Left cardiac atrium (tissue), 4 donors: ENCODE measurements around the gene AMIGO1. TPM values are rescaled to one million over a fixed set of nuclear protein-coding genes. Genes with fewer than 3 reads are reported as not detected.

Experiments
- ATAC-seq, 2 donors: fragments of 200-7000 bp; cut with Tn5 transposase; one replicate each; pipeline ENCODE4 v1.9.1; 2020; ENCODE audit warnings: mild to moderate bottlenecking in 2 of 2, moderate library complexity in 2 of 2
- DNase-seq: peaks from one replicate; pipeline ENCODE4 v3.0.0-alpha.2; 2020
- intact Hi-C, 2 donors: fragments of 100-400 bp; cut with DNase I; formaldehyde crosslinking; loops; one replicate each; pipeline versions ENCODE4 v1.14.1 to v1.15.1; 2022 to 2023
- total RNA-seq, 2 donors: library from RNA; stranded (reverse); fragmentation: NEBNext Ultra II Directional; extraction: Animal tissue kit (Norgen Biotek cat#: 25700); gene quantifications; one replicate each; pipeline ENCODE4 v1.2.1, GENCODE V29; 2021
- donor health status: DM: no; HTN: yes; CAD: no.
- donor health status: DM: no; HTN: yes; CAD: no; lungs with severe emphysema.
- donor health status: DM: yes; HTN: yes; CAD: no.
- donor health status: Dilated cardiomyopathy.

AMIGO1 gene
- total RNA-seq, 2 donors from 2014 or later, result 9.3 to 12.6 TPM

DNA sequence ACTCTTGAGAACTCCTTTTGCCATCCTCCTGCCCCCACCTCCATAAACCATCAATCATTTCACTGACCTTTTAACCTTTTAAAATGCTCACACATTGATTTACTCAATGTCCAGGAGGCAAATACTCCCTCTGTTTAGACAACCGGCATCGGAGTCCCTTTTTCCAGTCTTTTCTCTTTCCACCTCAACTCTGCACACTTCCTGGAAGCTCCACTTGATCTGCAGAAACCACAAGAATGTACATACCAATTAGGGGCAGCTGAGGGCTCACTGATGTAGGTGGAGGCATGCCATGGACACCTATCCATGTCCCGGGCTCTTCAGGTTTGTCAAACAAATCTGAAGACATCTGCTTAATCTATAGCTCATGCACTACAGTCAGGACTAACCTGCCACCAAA lies 5.3 kb upstream of the AMIGO1 start:
- ATAC-seq, result no peak
- intact Hi-C loops, result no loop called here
- no peak for DNase-seq

DNA sequence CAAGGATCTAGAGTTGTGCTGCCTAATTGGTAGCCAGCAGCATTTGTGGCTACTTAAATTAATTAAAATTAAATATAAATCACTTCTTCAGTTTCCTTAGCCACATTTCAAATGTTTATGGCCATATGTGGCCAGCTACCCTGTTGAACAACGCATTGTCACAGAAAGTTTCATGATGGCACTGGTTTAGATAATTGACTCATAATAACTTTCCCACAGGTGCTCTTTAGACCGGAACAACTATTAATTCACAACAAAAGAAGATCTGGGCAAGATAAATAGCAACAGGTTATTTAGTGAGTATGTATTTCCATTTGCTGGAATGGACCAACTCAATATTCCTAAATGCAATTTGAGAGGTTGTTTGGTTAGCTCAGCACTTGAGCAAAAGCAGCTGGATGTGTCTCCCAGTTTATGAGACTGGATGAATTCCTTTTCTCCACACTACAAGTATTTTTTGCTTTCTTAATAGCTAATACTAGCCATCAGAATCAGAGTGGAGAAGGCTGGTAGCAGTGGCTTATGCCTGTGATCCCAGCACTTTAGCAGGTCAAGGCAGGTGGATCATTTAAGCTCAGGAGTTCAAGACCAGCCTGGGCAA lies 3.7 kb upstream of the AMIGO1 start:
- intact Hi-C loops, result no loop called here
- no peak for ATAC-seq
- DNase-seq, result no peak

DNA sequence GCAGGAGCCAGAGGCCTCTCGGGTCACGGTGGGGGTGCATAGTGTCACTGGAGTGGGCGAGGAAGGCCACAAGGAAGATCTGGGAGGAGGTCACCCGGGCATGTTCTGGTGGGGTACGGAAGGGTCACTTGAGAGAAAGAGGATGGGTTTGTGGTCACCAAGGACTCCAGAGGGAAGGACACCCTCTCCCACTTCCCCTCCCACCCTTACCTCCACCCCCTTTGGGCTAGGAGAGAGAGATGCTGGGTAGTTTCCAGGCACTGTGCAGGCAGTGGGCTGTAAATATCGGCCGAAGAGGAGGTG lies 703 bp downstream of the AMIGO1 start:
- DNase-seq (peak; percentile 20), ATAC-seq (peak in 1 of 2 donors; percentile 13)
- intact Hi-C loops, result no loop called here

DNA sequence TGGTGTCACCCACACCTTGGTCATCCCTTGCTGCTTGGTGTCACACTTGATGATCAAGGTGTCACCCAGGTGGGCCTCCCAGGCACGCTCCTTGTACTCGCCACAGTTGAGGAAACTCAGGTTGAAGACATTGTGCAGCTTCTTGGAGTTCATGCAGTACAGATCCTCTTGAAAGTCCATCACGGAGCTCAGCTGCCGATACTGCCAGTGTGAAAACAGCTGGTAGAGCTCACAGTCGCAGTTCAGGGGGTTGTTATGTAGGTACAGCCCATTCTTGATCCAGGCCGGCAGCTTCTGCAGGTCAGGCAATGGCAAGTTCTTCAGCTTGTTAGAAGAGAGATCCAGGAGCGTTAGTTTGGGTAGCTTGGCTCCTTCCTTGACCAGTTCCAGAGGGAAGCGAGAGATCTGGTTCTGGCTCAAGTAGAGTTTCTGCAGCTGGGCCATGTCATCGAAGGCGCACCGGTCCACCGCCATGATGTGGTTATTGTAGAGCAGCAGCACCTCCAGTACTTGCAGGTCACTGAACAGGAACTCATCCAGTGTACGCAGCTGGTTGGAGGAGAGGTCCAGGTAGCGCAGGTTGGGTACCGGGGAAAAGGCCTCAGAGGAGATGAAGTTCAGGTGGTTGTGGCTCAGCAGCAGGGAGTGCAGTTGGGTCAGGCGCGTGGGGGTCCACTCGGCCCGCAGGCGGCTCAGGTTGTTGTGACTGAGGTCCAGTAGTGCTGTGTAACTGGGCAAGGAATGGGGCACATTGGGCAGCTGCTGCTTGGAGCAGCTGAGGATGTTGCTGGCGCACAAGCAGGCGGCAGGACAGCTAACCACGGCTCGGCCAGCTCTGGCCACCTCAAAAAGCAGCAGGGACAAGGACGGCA lies 1.3 kb downstream of the AMIGO1 start:
- intact Hi-C loops, result no loop called here
- DNase-seq, result peak; percentile 13
- no peak for ATAC-seq

DNA sequence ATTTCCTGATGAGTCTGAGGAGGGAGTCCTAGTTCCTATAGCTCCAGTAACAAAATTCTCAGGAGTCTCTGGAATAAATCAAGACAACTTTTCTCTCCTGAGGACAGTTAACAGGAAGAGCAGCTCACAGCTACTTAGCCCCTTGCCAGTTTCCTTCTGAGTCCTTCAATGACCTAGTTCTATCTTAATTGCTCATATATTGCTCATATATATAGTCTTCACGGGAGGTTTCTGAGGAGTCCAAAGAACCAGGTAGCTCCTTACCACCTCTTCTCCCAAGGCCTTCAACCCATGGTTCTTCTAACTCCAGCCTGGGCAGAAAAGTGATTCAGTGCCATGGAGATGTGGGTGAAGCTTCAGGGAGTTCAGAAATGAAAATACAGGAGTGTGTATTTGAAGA lies 4.6 kb downstream of the AMIGO1 start:
- intact Hi-C loops, result no loop called here
- ATAC-seq, result no peak
- DNase-seq, result no peak

DNA sequence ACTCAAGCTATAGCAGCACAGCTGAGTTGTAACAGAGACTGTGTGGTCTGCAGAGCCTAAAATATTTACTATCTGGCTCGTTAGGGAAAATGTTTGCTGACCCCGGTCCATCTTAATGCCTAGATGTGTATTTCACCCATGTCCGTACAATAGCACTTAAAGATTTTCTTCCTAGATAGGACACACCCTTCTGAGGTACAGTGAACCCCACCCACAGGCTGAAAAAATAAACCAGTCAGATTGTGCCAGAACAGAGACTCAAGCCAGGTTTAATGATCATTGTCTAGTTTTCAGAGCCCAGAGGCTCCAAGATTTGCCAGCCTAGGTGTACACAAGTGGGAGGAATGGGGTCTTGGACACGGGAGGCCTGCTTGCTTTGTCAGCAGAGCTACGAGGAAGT lies 5.6 kb downstream of the AMIGO1 start:
- intact Hi-C loops, result no loop called here
- DNase-seq, result no peak

DNA sequence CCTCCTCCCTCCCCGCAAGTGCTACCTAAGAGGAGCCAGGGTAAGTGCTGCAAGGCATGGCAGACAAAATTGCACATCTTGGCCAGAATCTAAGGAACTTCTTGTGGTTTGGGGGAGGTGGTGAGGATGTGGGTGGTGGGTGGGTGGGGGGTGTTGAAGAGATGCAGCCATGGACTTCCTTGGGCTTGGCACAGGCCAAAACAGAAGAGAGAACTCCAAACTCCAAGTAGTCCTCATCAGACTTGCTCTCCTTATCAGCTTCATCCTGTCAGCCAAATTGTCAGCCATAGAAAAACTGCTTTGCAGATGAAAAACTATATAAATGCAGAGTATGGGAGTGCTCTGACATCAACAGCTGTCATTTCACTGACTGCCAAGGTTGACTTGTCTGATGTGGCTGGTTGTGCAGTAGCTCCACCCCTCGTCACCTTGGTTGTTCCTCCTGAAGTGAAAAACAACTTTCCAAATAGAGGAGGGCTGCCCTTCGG lies 7.1 kb downstream of the AMIGO1 start:
- ATAC-seq, result no peak
- no peak for DNase-seq
- intact Hi-C loops, result no loop called here

More for the DNA sequence above, 5.6 kb downstream of the AMIGO1 start:
- ATAC-seq, result no peak

DNA sequence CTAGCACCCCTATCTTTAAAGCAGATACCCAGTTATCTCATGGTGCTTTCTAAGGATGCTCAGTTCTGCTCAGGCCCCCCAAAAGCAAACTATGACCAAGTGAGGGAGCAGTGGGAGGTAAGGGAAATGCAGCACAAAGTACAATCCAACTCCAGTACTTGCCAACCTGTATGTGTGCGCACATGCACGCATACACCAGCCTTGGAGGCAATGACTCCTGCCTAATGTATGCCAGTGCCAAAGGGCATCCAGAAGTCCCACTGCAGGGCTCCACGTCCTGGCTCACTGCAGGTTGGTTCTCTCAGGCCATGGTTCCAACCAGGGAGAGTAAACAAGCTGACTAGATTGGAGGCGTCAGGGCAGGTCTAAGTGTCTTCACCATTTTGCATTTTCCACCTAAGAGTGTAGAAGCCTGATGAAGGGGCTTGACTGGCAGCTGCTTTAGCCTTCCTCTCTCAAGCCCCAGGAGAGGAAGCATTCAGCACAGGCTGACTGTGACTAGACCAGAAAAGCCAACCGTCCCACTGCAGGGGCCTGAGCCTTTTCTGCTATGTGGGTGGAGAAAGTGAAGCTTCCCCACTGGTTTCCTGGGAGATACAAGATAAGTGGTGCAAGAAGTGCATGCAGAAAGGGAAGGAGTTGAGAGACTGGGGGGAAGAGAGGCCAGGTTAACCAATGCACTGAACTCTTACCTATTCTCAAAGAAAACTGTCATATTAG lies 7.7 kb downstream of the AMIGO1 start:
- intact Hi-C loops, result no loop called here
- DNase-seq (no peak), ATAC-seq (no peak)

DNA sequence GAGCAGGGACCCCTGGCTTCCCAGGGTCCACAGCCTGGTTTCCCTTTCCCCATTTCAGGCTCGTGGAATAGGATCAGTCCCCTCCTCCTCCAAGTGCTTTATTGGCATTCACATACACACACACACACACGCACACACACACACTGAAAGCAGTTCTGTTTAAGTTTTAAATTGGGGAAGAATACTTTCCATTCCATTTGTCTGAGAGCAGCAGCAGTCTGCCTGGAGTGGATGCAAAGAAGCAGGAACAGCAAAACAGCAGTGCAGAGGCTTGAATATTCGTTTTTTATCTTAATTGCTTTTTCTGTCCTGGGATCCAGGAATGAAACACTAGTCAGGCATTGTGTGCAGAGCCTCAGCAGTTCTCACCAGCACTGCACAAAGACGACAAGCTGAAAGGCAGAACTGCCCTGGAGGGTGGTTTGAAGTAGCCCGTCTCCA lies 8.6 kb downstream of the AMIGO1 start:
- intact Hi-C loops, result no loop called here
- ATAC-seq, result no peak

DNA sequence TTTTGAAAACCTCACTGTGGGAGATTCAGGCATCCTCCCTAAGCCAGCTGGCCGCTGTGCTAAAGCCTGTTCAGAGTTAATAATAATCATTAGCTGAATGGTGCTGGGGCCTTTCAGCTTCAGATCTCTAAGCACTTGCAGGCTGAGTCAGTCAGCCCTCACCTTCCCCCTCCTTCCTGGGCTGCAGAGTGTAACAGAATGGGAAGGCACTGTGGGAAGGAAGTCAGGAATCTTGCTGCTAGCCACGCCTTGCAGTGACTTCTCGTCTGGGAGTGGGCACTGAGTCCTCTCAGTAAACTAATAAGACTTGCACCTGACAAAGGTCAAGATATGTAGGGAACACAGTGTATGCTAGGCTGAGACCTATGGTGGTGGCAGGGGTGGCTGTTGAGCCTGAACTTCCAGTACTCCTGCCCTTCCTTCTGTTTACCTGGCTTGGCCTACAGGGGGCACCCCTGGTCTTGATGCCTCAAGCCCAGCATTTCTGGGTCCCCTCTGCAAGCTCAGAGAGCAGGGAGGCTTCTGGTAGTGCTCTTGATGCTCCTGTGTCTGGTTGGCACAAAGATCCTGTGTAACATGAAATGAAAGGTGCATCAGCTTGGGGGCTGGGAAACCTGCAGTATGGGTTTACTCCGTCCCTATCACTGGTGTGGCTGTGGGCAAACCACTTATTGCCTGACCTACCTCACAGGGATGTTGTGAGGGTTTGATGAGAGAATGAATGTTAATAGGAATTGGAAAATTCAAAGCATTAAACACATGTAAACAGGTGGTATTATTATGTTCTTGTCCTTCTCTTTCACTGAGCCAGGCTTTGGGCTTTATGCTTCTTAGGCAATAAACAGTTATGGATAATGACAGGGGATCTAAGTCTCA lies 9.6 kb downstream of the AMIGO1 start:
- intact Hi-C loops, result loop anchor here in 1 of 2 donors (2.0 kb wide), 1 partner anchor 31 kb away; no protein-coding TSS in a partner anchor
- ATAC-seq (peak in 1 of 2 donors; percentile 16), DNase-seq (peak; percentile 45)

More for the DNA sequence above, 8.6 kb downstream of the AMIGO1 start:
- DNase-seq, result no peak

DNA sequence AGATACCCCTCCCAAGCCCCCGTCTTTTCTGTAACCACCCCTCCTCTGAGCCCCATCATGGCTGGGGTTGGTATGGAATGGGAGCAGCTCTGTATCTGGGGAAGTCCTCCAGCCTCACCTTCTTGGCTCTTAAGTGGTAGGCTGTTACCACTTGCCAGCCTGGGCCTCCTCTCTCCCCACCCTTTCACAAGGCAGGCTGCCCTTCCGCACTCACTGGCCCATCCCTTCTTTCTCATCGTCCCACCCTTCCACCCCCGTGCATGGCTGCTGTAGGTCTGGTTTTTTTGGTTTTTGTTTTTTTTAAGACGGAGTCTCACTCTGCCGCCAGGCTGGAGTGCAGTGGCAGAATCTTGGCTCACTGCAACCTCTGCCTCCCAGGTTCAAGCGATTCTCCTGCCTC lies 10.4 kb downstream of the AMIGO1 start:
- ATAC-seq, result peak in 1 of 2 donors; percentile 27
- DNase-seq, result no peak
- intact Hi-C loops, result loop anchor here in 1 of 2 donors (2.0 kb wide), 1 partner anchor 32 kb away; no protein-coding TSS in a partner anchor

DNA sequence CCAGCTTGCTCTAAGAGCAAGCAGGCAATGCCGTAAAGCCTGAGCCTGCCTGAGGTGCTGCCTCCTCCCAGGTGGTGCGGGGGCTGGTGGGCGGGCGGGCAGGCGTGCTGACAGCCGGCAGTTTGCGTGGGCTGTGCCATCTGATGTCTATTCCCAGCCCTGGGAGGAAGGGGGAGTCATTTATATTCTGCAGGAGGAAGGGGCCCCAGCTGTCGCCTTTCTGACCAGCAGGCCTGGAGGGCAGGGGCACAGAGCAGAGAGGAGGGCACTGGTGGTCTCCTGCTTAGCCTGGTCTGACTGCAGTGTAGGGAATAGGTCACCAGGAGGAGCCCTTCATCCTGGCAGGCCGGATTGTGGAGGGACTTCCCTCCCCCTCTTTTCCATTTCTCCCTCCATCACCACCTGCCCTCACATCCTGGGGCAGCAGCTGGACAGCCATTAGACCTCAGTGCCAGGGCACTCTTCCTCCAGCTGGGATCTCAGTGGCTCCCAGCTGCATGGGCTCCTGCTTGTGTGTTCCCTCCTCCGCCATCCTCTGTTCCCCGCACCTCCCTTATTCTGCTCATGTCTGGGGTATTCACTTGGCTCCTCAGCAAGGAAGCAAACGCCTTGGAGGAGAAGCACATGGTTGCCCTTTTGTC lies 11.2 kb downstream of the AMIGO1 start:
- intact Hi-C loops, result loop anchor here in 1 of 2 donors (2.0 kb wide), 1 partner anchor 33 kb away; no protein-coding TSS in a partner anchor
- ATAC-seq, result peak in 1 of 2 donors; percentile 5
- no peak for DNase-seq

DNA sequence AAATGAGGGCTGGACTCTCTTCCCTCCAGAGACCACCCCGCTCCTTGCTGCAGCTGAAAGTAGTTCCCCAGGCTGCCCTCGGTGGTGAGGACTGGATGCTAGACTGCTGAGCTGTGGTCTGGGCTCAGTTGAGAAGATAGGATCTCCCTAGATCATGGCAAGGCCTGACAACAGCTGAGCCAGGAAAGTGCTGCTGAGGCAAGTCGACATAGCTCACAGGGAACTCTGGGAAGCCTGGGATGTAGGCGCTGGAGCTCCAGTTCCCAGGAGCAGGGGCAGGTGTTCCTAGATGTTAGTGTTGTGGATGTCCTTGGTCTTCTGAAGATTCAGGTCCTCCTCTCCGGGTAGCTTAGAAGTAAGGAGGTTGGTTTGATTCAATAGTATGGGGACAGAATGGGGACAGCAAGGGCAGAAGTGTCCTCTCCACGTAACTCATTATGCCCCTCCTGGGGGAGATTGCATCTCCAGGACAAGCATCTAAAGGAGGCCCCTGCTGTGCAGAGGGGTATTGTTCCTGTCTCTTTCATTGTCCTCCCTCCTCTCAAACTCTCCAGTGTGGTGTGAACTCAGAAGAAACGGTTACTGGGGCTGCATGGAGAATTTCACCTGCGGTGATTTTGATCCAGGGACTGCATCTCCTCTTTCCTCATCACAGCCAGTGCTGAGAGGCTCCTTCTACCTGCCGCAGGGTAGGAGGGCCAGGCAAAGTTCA lies 11.9 kb downstream of the AMIGO1 start:
- DNase-seq (no peak), ATAC-seq (no peak)
- intact Hi-C loops, result loop anchor here in 1 of 2 donors (2.0 kb wide), 1 partner anchor 33 kb away; no protein-coding TSS in a partner anchor

DNA sequence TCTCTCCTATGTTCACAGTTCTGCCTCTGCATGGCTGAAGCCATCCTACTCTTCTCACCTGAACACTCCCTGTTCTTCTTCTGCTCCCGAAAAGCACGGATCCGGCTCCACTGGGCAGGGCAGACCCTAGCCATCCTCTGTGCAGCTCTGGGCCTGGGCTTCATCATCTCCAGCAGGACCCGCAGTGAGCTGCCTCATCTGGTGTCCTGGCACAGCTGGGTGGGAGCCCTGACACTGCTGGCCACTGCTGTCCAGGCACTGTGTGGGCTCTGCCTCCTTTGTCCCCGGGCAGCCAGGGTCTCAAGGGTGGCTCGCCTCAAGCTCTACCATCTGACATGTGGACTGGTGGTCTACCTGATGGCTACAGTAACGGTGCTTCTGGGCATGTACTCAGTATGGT lies 13.8 kb downstream of the AMIGO1 start:
- ATAC-seq, result no peak
- DNase-seq, result peak; percentile 22
- intact Hi-C loops, result no loop called here

DNA sequence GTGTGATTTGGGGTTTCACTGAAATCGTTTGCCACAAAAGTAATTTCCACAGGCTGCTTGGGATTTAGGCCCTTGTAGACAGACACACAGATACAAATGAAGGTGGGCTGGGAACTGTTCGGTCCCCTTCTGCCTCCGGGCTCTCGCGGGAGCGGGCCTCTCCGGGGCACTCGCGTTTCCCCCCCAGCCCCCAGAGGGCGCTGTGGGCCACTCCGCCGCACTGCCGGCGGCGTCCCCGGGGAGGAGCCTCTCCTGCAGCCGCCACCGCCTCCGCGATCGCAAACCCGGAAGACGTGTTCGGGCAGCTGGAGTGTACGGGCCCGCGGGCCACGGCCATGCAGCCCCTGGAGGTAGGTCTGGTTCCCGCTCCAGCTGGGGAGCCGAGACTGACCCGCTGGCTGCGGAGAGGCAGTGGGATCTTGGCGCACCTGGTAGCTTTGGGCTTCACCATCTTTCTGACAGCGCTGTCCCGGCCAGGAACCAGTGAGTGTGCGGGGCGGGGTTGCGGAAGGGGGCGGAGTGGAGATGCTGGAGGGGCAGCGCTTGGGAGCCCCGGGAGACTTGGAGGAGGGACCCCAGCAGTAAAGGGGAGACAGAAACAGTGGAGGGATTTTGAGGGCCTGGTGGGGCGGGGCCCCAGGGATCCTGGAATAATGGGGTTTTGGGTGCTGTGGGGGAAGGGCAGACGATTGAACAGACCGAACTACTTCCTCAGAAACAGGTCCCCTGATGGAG lies 15.6 kb downstream of the AMIGO1 start, which contains the start of gene CYB561D1:
Gene CYB561D1, plus strand, starts transcription at position 290 of the 735 bp plus-strand sequence. Its CDS starts 46 bp downstream, at position 336.
- ATAC-seq (peak; percentile 91 to 94), DNase-seq (peak; percentile 91)
- intact Hi-C loops, result loop anchor here in 1 of 2 donors (5.0 kb wide), 1 partner anchor 38 kb away; no protein-coding TSS in a partner anchor

DNA sequence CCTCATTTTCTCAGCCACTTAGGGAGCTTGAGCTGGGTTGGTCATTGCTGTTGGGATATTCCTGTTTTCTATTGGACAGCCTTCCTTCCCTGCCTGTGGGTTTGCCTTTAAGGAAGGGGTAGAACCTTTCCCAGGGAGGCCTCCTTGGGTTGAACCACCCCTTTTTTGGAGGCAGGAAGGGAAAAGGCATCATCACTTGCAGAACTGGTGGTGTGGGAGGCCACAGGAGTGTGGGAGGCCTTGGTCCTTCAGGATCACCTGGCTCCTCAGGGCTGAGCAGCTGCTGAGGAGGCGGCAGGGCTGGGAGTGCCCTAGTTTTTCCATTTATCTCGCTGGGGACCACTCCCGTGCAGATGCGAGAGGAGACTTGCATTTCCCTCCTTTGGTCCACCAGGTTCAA lies 16.3 kb downstream of the AMIGO1 start:
- intact Hi-C loops, result loop anchor here in 1 of 2 donors (5.0 kb wide), 1 partner anchor 39 kb away; no protein-coding TSS in a partner anchor
- ATAC-seq (no peak), DNase-seq (no peak)

DNA sequence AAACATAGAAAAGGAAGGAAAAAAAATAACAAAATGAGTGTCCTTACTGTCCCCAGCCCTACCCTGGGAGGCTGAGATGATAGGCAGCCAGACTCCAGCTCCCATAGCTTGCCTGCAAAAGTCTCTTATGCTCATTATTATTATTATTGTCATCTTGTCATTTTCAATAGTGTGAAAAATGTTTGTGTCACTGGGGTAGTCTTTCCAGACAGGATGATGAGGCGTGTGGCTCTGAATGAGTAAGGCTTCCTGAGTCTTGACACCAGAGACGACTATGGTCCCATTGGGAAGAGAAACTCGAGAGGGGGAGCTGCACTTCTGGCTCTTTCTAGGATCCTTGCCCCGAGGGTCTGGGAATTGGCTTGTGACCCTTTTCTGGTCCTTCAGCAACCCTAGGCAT lies 16.7 kb downstream of the AMIGO1 start:
- no peak for DNase-seq
- ATAC-seq, result no peak
- intact Hi-C loops, result loop anchor here in 1 of 2 donors (5.0 kb wide), 1 partner anchor 40 kb away; no protein-coding TSS in a partner anchor
